GM12878 (cell line): ENCODE data around the gene KCNV2. TPM values are rescaled to one million over a fixed set of nuclear protein-coding genes. Genes with fewer than 3 reads are reported as not detected.

Experiments
- ATAC-seq: fragments of 200-7000 bp; cut with Tn5 transposase; 3 replicates; pipeline ENCODE4 v1.9.1; 2020; ENCODE audit warnings: mild to moderate bottlenecking, moderate library complexity
- BruUV-seq: library from RNA; stranded (reverse); fragments of 400-500 nt; replicated peaks from 2 replicates; lab custom pipeline; 2021; lab: Mats Ljungman, UMichigan
- CTCF ChIA-PET: fragments of 300-600 bp; sonication (Branson Sonifier 250); formaldehyde crosslinking; extraction: SDS; loops from one replicate; lab custom pipeline; 2021; ENCODE audit warnings: inconsistent platforms; lab: Yijun Ruan, JAX
- POLR2A ChIA-PET: fragments of 350-600 bp; formaldehyde crosslinking; extraction: SDS; loops from one replicate; lab custom pipeline; 2021; ENCODE audit warnings: inconsistent platforms; lab: Charles Lee
- RAD21 ChIA-PET: fragments of 300-600 bp; sonication (Branson Sonifier 250); formaldehyde crosslinking; loops from one replicate; lab custom pipeline; 2023; ENCODE audit warnings: antibody characterized with exemption; ENCODE audit not compliant: unreplicated experiment; lab: Charles Lee
- SMC1A ChIA-PET: fragments of 300-600 bp; sonication (Branson Sonifier 250); formaldehyde crosslinking; loops from one replicate; lab custom pipeline; 2023; ENCODE audit not compliant: unreplicated experiment, uncharacterized antibody; lab: Charles Lee
- DNase-seq: peaks from one replicate; pipeline ENCODE4 v3.0.0-alpha.2; 2011; ENCODE audit warnings: low read depth, low spot score
- FAIRE-seq: peaks from 3 replicates; lab custom pipeline; 2011; peaks lifted over from hg19 to GRCh38; lab: Jason Lieb, UNC
- H2AFZ ChIP-seq: 2 replicates; pipeline ENCODE4 v1.6.0; 2011; ENCODE audit warnings: low read depth, low read length, control low read depth; ENCODE audit not compliant: control insufficient read depth
- H3K27ac ChIP-seq: 2 replicates; pipeline ENCODE4 v1.5.1; 2011; ENCODE audit warnings: control low read depth; ENCODE audit not compliant: control insufficient read depth, insufficient read depth
- H3K27me3 ChIP-seq, 2 experiments: replicated peaks in 1 of 2; 2 replicates each; pipeline versions ENCODE4 v1.6.0 to v1.6.1; 2011; ENCODE audit warnings: low read length in 1 of 2; ENCODE audit not compliant: control insufficient read depth in 2 of 2, insufficient read depth in 2 of 2
- H3K36me3 ChIP-seq, 2 experiments: 2 replicates each; pipeline ENCODE4 v1.5.1; 2011; ENCODE audit warnings: low read length in 1 of 2; ENCODE audit not compliant: control insufficient read depth in 2 of 2, insufficient read depth in 2 of 2
- H3K4me1 ChIP-seq: 2 replicates; pipeline ENCODE4 v1.6.1; 2011; ENCODE audit warnings: mild to moderate bottlenecking, low read length, moderate library complexity, mixed read lengths; ENCODE audit not compliant: control insufficient read depth, insufficient read depth
- H3K4me2 ChIP-seq: 2 replicates; pipeline ENCODE4 v1.6.0; 2011; ENCODE audit warnings: control low read depth; ENCODE audit not compliant: control insufficient read depth, insufficient read depth
- H3K4me3 ChIP-seq: fragments of 200-600 bp; sonication (generic); 2 replicates; pipeline ENCODE4 v1.5.1; 2016
- H3K79me2 ChIP-seq: 2 replicates; pipeline ENCODE4 v1.6.0; 2011; ENCODE audit warnings: low read length; ENCODE audit not compliant: control insufficient read depth, insufficient read depth
- H3K9ac ChIP-seq: 2 replicates; pipeline ENCODE4 v1.8.0; 2011; ENCODE audit warnings: low read length, control low read depth, mixed read lengths; ENCODE audit not compliant: control insufficient read depth, insufficient read depth
- H3K9me3 ChIP-seq: replicated peaks from 3 replicates; pipeline ENCODE4 v1.5.1; 2011; ENCODE audit warnings: mild to moderate bottlenecking, low read length; ENCODE audit not compliant: control insufficient read depth, insufficient read depth
- H4K20me1 ChIP-seq: 2 replicates; pipeline ENCODE4 v1.6.0; 2011; ENCODE audit not compliant: control insufficient read depth, insufficient read depth
- ATF7 ChIP-seq: fragments of 450-650 bp; IDR thresholded peaks from 2 replicates; pipeline ENCODE4 v1.6.1; 2016; ENCODE audit warnings: low read depth, mild to moderate bottlenecking
- BACH1 ChIP-seq: fragments of 450-650 bp; IDR thresholded peaks from 2 replicates; pipeline ENCODE4 v1.6.1; 2017; ENCODE audit warnings: mild to moderate bottlenecking, borderline replicate concordance
- BCL3 ChIP-seq: IDR thresholded peaks from 2 replicates; pipeline ENCODE4 v1.6.1; 2011; ENCODE audit warnings: borderline replicate concordance, low read depth, mild to moderate bottlenecking, moderate library complexity, low read length; ENCODE audit not compliant: insufficient read depth, poor library complexity, severe bottlenecking
- ELK1 ChIP-seq: IDR thresholded peaks from 2 replicates; pipeline ENCODE4 v1.6.1; 2012; ENCODE audit warnings: low read depth, low read length, improper control_type of control experiment
- MTA3 ChIP-seq: IDR thresholded peaks from 2 replicates; pipeline ENCODE4 v1.6.1; 2012; ENCODE audit warnings: low read length, inconsistent platforms, borderline replicate concordance
- NBN ChIP-seq: fragments of 450-650 bp; IDR thresholded peaks from 2 replicates; pipeline ENCODE4 v1.6.1; 2016
- NR2C2 ChIP-seq: IDR thresholded peaks from 2 replicates; pipeline ENCODE4 v1.6.1; 2011; ENCODE audit warnings: borderline replicate concordance, low read depth; ENCODE audit not compliant: control insufficient read depth, insufficient read length
- NR2F1 ChIP-seq: fragments of 450-650 bp; conservative IDR thresholded peaks from 2 replicates; pipeline ENCODE4 v1.6.1; 2017; ENCODE audit warnings: mild to moderate bottlenecking
- NRF1 ChIP-seq: conservative IDR thresholded peaks from 2 replicates; pipeline ENCODE4 v1.6.1; 2011; ENCODE audit warnings: mild to moderate bottlenecking, low read depth, low read length, improper control_type of control experiment
- PKNOX1 ChIP-seq: fragments of 450-650 bp; IDR thresholded peaks from 2 replicates; pipeline ENCODE4 v1.6.1; 2016; ENCODE audit warnings: mild to moderate bottlenecking
- SREBF2 ChIP-seq: IDR thresholded peaks from 2 replicates; pipeline ENCODE4 v1.6.1; 2012; ENCODE audit warnings: mild to moderate bottlenecking, low read length
- YBX1 ChIP-seq: fragments of 450-650 bp; IDR thresholded peaks from 2 replicates; pipeline ENCODE4 v1.6.1; 2016; ENCODE audit warnings: antibody characterized with exemption
- ZBTB4 ChIP-seq: fragments of 450-650 bp; formaldehyde crosslinking; IDR thresholded peaks from 2 replicates; pipeline ENCODE4 v1.4.0; 2022; ENCODE audit warnings: mild to moderate bottlenecking, moderate library complexity
- ZNF217 ChIP-seq: fragments of 450-650 bp; IDR thresholded peaks from 2 replicates; pipeline ENCODE4 v1.6.1; 2017; ENCODE audit warnings: antibody characterized with exemption, mild to moderate bottlenecking
- ZNF274 ChIP-seq: IDR thresholded peaks from one replicate; pipeline ENCODE4 v1.8.0; 2011; ENCODE audit not compliant: insufficient read length, insufficient read depth
- ZNF384 ChIP-seq: IDR thresholded peaks from 2 replicates; pipeline ENCODE4 v1.6.1; 2012; ENCODE audit warnings: low read depth, mild to moderate bottlenecking, low read length, improper control_type of control experiment, borderline replicate concordance
- WGBS: methylation state at CpG from one replicate; pipeline ENCODE4 v1.1.6; 2016; ENCODE audit warnings: low lambda C conversion rate; ENCODE audit not compliant: insufficient replicate concordance, insufficient coverage; ENCODE audit errors: missing lambda C conversion rate; 5-methylcytosine and 5-hydroxymethylcytosine counted together
- in situ Hi-C: fragments of 300-500 bp; cut with MboI; formaldehyde crosslinking; loops from 9 replicates; pipeline ENCODE4 v1.14.3; 2018; ENCODE audit warnings: mixed read lengths
- intact Hi-C: fragments of 100-400 bp; cut with micrococcal nuclease; formaldehyde crosslinking; loops from one replicate; pipeline ENCODE4 v1.14.2; 2022; ENCODE audit not compliant: unreplicated experiment
- polyA plus RNA-seq, 11 experiments: library from polyadenylated mRNA; depleted of rRNA in 4 of 11; unstranded in 6 of 11; stranded (reverse) in 5 of 11; fragments of >200 nt; fragmentation: Nextera tagmentation in 4 of 11; fragmentation: Illumina TruSeq in 1 of 11; extraction: Ambion mirVana in 4 of 11; extraction: Trizol in 1 of 11; gene quantifications; 1 replicate in 1 of 11; 2 replicates in 10 of 11; pipeline versions ENCODE4 v1.2.1 to v1.2.3, GENCODE V29; 2011 to 2016; ENCODE audit warnings: inconsistent platforms in 2 of 11, missing spikeins in 2 of 11, low read depth in 1 of 11
- total RNA-seq, 4 experiments: library from RNA; depleted of rRNA in 3 of 4; stranded (reverse); fragments of >200 nt in 3 of 4; fragmentation: Illumina TruSeq in 1 of 4; extraction: Trizol in 1 of 4; gene quantifications; 2 replicates each; pipeline versions ENCODE4 v1.2.1 to v1.2.3, GENCODE V29; 2013 to 2021

KCNV2 gene
- total and polyA plus RNA-seq, 10 of the 15 experiments (the other 5 are each of a cell fraction or from before 2014, with no cell fraction given) = 0.04 to 0.37 (median 0.09) TPM; not detected in 4

- Histone ChIP-seq H2AFZ (no peak overlapping the region), H3K4me2 (no peak overlapping the region), H3K36me3 (peaks cover 0 to 3% of the 10 kb centered on the region in 2 experiments; a peak in 2 of 4 replicates), H3K4me3 (no peak overlapping the region), H3K9me3 (no peaks in the 10 kb centered on the region; the same call in 2 of the 3 replicates), H3K27ac (no peak overlapping the region), H3K79me2 (no peaks in the 10 kb centered on the region), H3K9ac (no peak overlapping the region), H4K20me1 (no peaks in the 10 kb centered on the region), H3K4me1 (no peaks in the 10 kb centered on the region), H3K27me3 (no peaks in the 10 kb centered on the region)
- no TSS peak for BruUV-seq
- 88% methylated on average over 1 of the region's 1 CpG for WGBS
- FAIRE-seq = no peak
- ChIA-PET SMC1A (interaction anchor here (1.0 to 1.6 kb wide), 4 partner anchors 10 to 466 kb away, joined by 3 to 5 read pairs (median 4); no protein-coding TSS in a partner anchor), CTCF (interaction anchor here (1.0 to 1.4 kb wide), 3 partner anchors 8 to 231 kb away, joined by 3 to 5 read pairs (median 3); no protein-coding TSS in a partner anchor), POLR2A (no interaction called here), RAD21 (interaction anchor here (1.0 kb wide), 1 partner anchor 10 kb away, joined by 3 read pairs; no protein-coding TSS in a partner anchor)
- intact Hi-C loops (loop anchor here (10.0 kb wide), 1 partner anchor 565 kb away; no protein-coding TSS in a partner anchor), in situ Hi-C loops (loop anchor here (10.0 kb wide), 1 partner anchor 585 kb away; no protein-coding TSS in a partner anchor)
- no peak for DNase-seq
- peak; percentile 41 for ATAC-seq
- TF ChIP-seq ATF7 (no peak), YBX1 (no peak), ELK1 (no peak), PKNOX1 (no peak), ZNF384 (no peak), ZBTB4 (no peak), ZNF274 (no peak), NR2F1 (no peak), ZNF217 (no peak), NRF1 (no peak), NBN (no peak), MTA3 (no peak), NR2C2 (no peak), BACH1 (no peak), BCL3 (no peak), SREBF2 (no peak)
Measured at GRCh38 chr9:2720179-2720654, 2.9 kb downstream of the KCNV2 start.
